Left lung (tissue), 10 donors: ENCODE measurements around the gene NMT1. TPM values are rescaled to one million over a fixed set of nuclear protein-coding genes. Genes with fewer than 3 reads are reported as not detected.

Experiments used
- ATAC-seq: fragments of 200-7000 bp; cut with Tn5 transposase; one replicate; pipeline ENCODE4 v1.9.1; 2020; ENCODE audit warnings: moderate library complexity
- DNase-seq, 4 donors: peaks; one replicate each; pipeline ENCODE4 v3.0.0-alpha.2; 2013 to 2020
- H3K27ac ChIP-seq, 2 donors: fragments of 200-600 bp; sonication (generic) in 1 of 2; one replicate each; pipeline versions ENCODE4 v1.5.0 to v1.8.0; 2020 to 2021
- H3K27me3 ChIP-seq, 2 donors: fragments of 200-600 bp; sonication (generic) in 1 of 2; one replicate each; pipeline versions ENCODE4 v1.5.0 to v1.8.0; 2020 to 2021
- H3K36me3 ChIP-seq, 2 donors: fragments of 200-600 bp; sonication (generic) in 1 of 2; one replicate each; pipeline versions ENCODE4 v1.5.0 to v1.8.0; 2020 to 2021
- H3K4me1 ChIP-seq, 2 donors: fragments of 200-600 bp; one replicate each; pipeline ENCODE4 v1.8.0; 2021
- H3K4me3 ChIP-seq, 2 donors: fragments of 200-600 bp; sonication (generic) in 1 of 2; one replicate each; pipeline versions ENCODE4 v1.5.0 to v1.8.0; 2020 to 2021; ENCODE audit warnings: mild to moderate bottlenecking in 1 of 2
- H3K9me3 ChIP-seq, 2 donors: fragments of 200-600 bp; sonication (generic) in 1 of 2; one replicate each; pipeline versions ENCODE4 v1.5.0 to v1.8.0; 2020 to 2021
- intact Hi-C, 2 donors: fragments of 100-400 bp; cut with DNase I; formaldehyde crosslinking; loops; one replicate each; pipeline versions ENCODE4 v1.11.2 to v1.14.2; 2022
- polyA plus RNA-seq, 6 donors: library from polyadenylated mRNA; unstranded; fragments of 120-200 nt; gene quantifications; one replicate each; pipeline ENCODE4 v1.2.1, GENCODE V29; 2013; ENCODE audit not compliant: insufficient read length in 6 of 6
- total RNA-seq, 2 donors: library from RNA; stranded (reverse); fragmentation: NEBNext Ultra II Directional; extraction: Animal tissue kit (Norgen Biotek cat#: 25700); gene quantifications; one replicate each; pipeline ENCODE4 v1.2.1, GENCODE V29; 2021
- TF ChIP-seq, protein P1 (sequence below), 2 donors: fragments of 200-600 bp; sonication (generic) in 1 of 2; IDR thresholded peaks; one replicate each; pipeline versions ENCODE4 v1.5.0 to v1.8.0; 2021; ENCODE audit warnings: antibody characterized with exemption in 2 of 2
- donor health status: DM: no; HTN: yes; CAD: no.
- donor health status: DM: no; HTN: no; CAD: no.

The NMT1 gene
- total and polyA plus RNA-seq, 8 donors = 59.8 to 129 (median 69.9) TPM

DNA sequence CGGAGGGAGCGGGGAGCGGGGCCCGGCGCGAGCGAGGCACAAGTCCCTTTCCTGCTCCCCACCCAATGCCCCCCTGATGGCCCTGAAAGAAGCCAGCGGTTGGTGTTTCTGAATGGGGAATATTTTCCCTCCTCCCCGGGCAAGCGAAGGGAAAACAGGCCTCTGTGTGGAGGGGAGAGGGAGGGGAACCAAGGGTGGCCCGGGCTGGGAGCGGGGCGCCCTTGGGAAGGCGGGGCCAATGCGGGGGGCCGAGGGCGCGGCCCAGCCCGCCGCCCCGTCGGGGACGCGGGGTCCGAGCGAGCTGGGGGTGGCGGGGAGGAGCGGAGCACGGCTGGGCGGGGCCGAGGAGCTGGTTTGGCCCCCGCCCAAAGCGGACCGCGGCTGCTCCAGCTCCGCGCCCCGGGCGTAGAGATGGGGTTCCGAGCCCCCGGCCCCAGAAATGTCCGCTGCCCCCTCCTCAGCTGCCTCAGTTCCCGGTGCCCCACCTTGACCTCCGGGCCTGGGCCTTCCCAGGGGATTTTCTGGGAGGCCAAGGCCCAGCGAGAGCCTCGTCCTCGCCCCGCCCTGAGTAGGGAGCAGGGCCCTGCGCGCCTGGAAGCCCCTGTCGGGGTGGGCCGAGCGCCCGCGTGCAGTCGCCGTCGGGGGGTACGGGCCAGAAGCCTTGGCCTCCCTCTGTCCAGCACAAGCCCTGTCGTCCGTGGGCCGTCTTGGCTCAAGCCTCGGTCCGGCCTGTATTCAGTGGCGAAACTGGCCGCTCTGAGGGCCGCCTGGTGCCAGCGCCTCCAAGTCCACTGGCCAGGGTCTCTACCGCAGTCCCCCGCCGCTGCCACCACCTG lies 83.3 kb downstream of the NMT1 start:
- H3K27ac ChIP-seq = peak overlapping the region; percentile 80 to 92
- DNase-seq (peak in 3 of 4 donors; percentile 71 to 89 (median 76)), ATAC-seq (peak; percentile 6)
- TF ChIP-seq, protein P1, sequence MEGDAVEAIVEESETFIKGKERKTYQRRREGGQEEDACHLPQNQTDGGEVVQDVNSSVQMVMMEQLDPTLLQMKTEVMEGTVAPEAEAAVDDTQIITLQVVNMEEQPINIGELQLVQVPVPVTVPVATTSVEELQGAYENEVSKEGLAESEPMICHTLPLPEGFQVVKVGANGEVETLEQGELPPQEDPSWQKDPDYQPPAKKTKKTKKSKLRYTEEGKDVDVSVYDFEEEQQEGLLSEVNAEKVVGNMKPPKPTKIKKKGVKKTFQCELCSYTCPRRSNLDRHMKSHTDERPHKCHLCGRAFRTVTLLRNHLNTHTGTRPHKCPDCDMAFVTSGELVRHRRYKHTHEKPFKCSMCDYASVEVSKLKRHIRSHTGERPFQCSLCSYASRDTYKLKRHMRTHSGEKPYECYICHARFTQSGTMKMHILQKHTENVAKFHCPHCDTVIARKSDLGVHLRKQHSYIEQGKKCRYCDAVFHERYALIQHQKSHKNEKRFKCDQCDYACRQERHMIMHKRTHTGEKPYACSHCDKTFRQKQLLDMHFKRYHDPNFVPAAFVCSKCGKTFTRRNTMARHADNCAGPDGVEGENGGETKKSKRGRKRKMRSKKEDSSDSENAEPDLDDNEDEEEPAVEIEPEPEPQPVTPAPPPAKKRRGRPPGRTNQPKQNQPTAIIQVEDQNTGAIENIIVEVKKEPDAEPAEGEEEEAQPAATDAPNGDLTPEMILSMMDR (IDR thresholded peaks at IDR 0.05) = no peak
- no peaks in the 10 kb centered on the region for H3K27me3 ChIP-seq
- peaks cover 9 to 36% of the 10 kb centered on the region in 2 donors for H3K4me1 ChIP-seq
- H3K4me3 ChIP-seq = peak overlapping the region; percentile 25 to 46
- H3K36me3 ChIP-seq = no peaks in the 10 kb centered on the region
- intact Hi-C loops = no loop called here
- H3K9me3 ChIP-seq = no peaks in the 10 kb centered on the region

DNA sequence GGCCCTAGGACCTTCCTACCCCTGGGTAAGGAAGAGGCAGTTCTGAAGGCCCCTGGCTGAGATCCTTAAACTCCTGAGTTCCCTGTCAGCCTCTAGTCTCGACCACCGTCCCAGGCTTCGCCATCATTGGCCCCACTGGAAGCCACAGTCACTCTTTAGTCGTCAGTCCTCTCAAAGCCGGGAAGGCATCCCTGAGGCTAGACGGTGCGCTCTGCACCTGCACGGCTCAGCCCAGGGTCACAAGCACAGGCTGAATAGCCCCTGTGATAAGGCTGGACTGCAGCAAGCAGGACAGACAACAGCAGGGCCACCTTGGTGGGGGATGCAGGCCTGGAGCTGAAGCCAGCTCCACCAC lies 83.9 kb downstream of the NMT1 start:
- intact Hi-C loops = no loop called here
- peaks cover 9 to 36% of the 10 kb centered on the region in 2 donors for H3K4me1 ChIP-seq
- H3K9me3 ChIP-seq = no peaks in the 10 kb centered on the region
- TF ChIP-seq, protein P1 (IDR thresholded peaks at IDR 0.05) = no peak
- peak overlapping the region in 1 of 2 donors; percentile 46 for H3K4me3 ChIP-seq
- ATAC-seq (no peak), DNase-seq (peak in 1 of 4 donors; percentile 64)
- H3K36me3 ChIP-seq = no peaks in the 10 kb centered on the region
- H3K27me3 ChIP-seq = no peaks in the 10 kb centered on the region
- peak overlapping the region; percentile 80 to 92 for H3K27ac ChIP-seq

DNA sequence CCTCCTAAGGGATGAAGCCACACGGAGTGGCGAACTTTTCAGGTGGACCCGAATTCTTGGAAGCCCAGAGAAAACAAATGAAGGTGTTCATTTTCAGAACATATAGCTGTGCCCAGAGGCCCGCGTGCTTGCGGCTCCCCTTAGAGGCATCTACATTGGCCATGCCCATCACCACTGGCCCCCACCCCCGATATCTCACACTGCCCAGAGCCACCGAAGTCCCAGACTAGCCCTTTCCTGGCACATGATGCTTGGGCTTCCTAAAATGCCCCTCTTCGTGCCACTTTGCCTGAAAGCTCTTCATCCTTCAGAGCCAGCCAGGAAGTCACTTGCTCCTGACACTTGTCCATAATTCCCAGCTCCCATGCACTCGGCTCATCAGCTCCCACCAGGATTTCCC lies 85.0 kb downstream of the NMT1 start:
- H3K4me1 ChIP-seq = peaks cover 11 to 46% of the 10 kb centered on the region in 2 donors
- no peaks in the 10 kb centered on the region for H3K27me3 ChIP-seq
- no peak for ATAC-seq
- H3K4me3 ChIP-seq = no peak overlapping the region
- H3K36me3 ChIP-seq = no peaks in the 10 kb centered on the region
- TF ChIP-seq, protein P1 (IDR thresholded peaks at IDR 0.05) = no peak
- no peaks in the 10 kb centered on the region for H3K9me3 ChIP-seq
- DNase-seq = peak in 2 of 4 donors; percentile 33 to 77
- intact Hi-C loops = no loop called here
- H3K27ac ChIP-seq = peak overlapping the region in 1 of 2 donors; percentile 97

DNA sequence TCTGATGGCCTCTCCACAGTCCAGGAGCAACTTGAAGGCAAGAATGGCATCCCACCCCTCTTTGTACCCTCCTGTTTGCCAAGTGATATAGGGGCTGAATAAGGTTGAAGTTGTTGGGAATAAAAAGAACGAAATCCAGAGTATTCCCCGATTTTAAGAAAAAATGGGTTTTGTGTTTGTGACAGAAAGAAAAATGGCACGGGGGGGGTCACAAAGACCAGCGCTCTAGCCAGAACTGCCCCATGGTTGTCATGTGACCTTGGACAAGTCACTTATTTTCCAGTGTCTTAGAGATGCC lies 85.4 kb downstream of the NMT1 start:
- ATAC-seq = no peak
- Histone ChIP-seq H3K27me3 (no peaks in the 10 kb centered on the region), H3K4me3 (peak overlapping the region in 1 of 2 donors; percentile 73), H3K9me3 (no peaks in the 10 kb centered on the region), H3K27ac (peak overlapping the region; percentile 95 to 97), H3K36me3 (no peaks in the 10 kb centered on the region), H3K4me1 (peaks cover 14 to 50% of the 10 kb centered on the region in 2 donors)
- TF ChIP-seq, protein P1 (IDR thresholded peaks at IDR 0.05) = no peak
- intact Hi-C loops = no loop called here
- no peak for DNase-seq

DNA sequence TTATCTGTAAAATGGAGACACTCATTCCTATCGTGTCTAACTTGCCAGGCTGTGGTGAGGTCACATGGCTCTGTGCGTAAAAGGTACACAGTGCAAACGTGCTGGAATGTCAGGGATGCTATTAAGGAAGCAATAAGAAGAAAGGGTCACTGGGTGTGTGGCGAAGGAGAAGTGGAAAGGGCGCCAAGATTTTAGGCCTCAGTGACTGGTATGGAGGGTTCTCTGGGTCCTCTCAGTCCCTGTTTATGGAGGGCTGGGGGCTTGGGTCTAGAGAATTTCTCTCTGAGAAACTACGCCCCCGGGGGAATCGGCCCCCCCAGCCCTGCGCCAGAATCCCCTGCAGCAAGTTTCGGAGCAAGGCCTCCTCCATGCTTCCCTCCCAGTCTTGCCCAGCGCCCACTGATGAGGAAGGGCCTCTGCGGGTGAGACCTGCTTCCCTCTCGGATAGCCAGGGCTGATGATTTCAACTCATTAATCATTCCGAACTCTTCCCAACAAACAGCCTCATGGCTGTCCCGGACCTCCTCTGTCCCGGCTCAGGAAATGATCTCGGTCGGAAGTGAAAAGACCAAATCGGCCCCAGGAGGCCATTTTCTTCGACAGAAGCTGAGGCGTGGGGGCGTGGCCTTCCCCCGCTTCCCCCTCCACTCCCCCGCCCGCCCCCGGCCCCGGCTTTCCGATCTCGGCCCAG lies 85.9 kb downstream of the NMT1 start:
- TF ChIP-seq, protein P1 (IDR thresholded peaks at IDR 0.05) = no peak
- intact Hi-C loops = no loop called here
- Histone ChIP-seq H3K27me3 (no peaks in the 10 kb centered on the region), H3K4me3 (peak overlapping the region; percentile 40 to 73), H3K4me1 (peaks cover 17 to 55% of the 10 kb centered on the region in 2 donors), H3K36me3 (no peaks in the 10 kb centered on the region), H3K27ac (peak overlapping the region; percentile 95 to 97), H3K9me3 (no peaks in the 10 kb centered on the region)
- DNase-seq (peak in 2 of 4 donors; percentile 79 to 81), ATAC-seq (peak; percentile 2)
